NOMO-1 treated with dmso at 0.1 percent for 144 hours (cell line): ENCODE results near the gene SUN5.
"Not testable (repeated sequence)": the region's sequence is repeated elsewhere in the genome, so short reads cannot be mapped to it uniquely, and the experiment has no call there.

Experiments
- DNase-seq: peaks from one replicate; lab custom pipeline; 2025; ENCODE audit not compliant: unreplicated experiment; lab: John Stamatoyannopoulos, UW

SUN5 gene

GRCh38 chr20:33004141-33004751, at the start of gene SUN5:
SUN5 (minus strand) TSS chr20:33004433; CDS start chr20:33004340, 93 bp downstream.
- DNase-seq, result no peak

- DNase-seq, result no peak
These were observed 49.3 kb upstream of the SUN5 start, which contains the start of gene BPIFB3 for GRCh38 chr20:33053291-33054106. BPIFB3 (plus strand) TSS chr20:33053903; CDS start chr20:33055436, 1,533 bp downstream.

GRCh38 chr20:33051333-33051732, 47.1 kb upstream of the SUN5 start:
- no peak for DNase-seq

- DNase-seq, result no peak
These were observed 42.2 kb upstream of the SUN5 start for GRCh38 chr20:33046412-33046811.

GRCh38 chr20:33045129-33045721, 41.0 kb upstream of the SUN5 start:
- DNase-seq, result not testable (repeated sequence)

- DNase-seq, result no peak
These were observed 39.5 kb upstream of the SUN5 start for GRCh38 chr20:33043731-33044181.

GRCh38 chr20:33042983-33043730, 38.9 kb upstream of the SUN5 start:
- DNase-seq, result no peak

GRCh38 chr20:33042430-33042829, 38.2 kb upstream of the SUN5 start:
- no peak for DNase-seq

- no peak for DNase-seq
These were observed 34.0 kb upstream of the SUN5 start for GRCh38 chr20:33038243-33038642.

- DNase-seq, result no peak
These were observed 33.2 kb upstream of the SUN5 start for GRCh38 chr20:33037456-33037855.

- no peak for DNase-seq
These were observed 30.8 kb upstream of the SUN5 start for GRCh38 chr20:33034901-33035492.

- no peak for DNase-seq
These were observed 29.9 kb upstream of the SUN5 start for GRCh38 chr20:33034115-33034514.

GRCh38 chr20:33033381-33033780, 29.1 kb upstream of the SUN5 start:
- no peak for DNase-seq

GRCh38 chr20:33032555-33032954, 28.3 kb upstream of the SUN5 start:
- DNase-seq, result no peak

GRCh38 chr20:33031531-33031930, 27.3 kb upstream of the SUN5 start, which contains the start of gene BPIFB6:
BPIFB6 (plus strand) TSS chr20:33031648; CDS start chr20:33031648, 0 bp downstream.
- DNase-seq, result no peak

- DNase-seq, result no peak
These were observed 26.3 kb upstream of the SUN5 start for GRCh38 chr20:33030569-33030968.

GRCh38 chr20:33030076-33030475, 25.8 kb upstream of the SUN5 start:
- DNase-seq, result no peak

GRCh38 chr20:33028875-33029274, 24.6 kb upstream of the SUN5 start:
- no peak for DNase-seq

GRCh38 chr20:33027769-33028751, 23.8 kb upstream of the SUN5 start:
- no peak for DNase-seq
